ENCODE results near the gene ATOH7. TPM values are rescaled to one million over a fixed set of nuclear protein-coding genes. Genes with fewer than 3 reads are reported as not detected.

The ATOH7 gene
- total RNA-seq, 1 experiment from 2014 or later, result 0.31 TPM

DNA sequence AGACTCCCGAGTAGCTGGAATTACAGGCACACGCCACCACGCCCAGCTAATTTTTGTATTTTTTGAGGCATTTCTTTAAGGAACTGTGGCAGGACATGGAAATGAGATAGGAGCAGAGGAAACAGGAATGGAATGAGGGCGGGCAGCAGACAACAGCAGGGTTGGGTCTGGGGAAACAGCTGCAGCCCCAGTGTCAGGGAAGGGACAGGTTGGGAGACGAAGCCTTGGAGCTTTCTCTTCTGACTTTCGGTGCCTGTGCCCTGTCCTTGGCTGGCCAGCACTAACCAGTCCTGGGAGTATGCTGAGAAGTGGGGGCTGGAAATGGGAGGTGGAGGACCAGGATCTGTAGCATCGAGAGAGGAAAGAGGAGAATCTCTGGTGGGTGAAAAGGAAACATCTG lies 47.4 kb downstream of the ATOH7 start (continued):
- no peak for TF ChIP-seq SP1 (CRISPR knock-in tag; conservative IDR thresholded peaks at IDR 0.05)
- no peak for TF ChIP-seq ZNF512 (CRISPR knock-in tag; IDR thresholded peaks at IDR 0.05; ENCODE audit: borderline replicate concordance)
- no peak for TF ChIP-seq JAZF1 (CRISPR knock-in tag; IDR thresholded peaks at IDR 0.05)
- no peak for TF ChIP-seq ZNF396 (CRISPR knock-in tag; IDR thresholded peaks at IDR 0.05; ENCODE audit: borderline replicate concordance)
- TF ChIP-seq MAX (CRISPR knock-in tag; IDR thresholded peaks at IDR 0.05), result no peak
- no peak for TF ChIP-seq PRRX2 (CRISPR knock-in tag; IDR thresholded peaks at IDR 0.05)

Other genes starting within 250 kb of the ATOH7 start
- gene HERC4, start 156.8 kb downstream of the ATOH7 start, total RNA-seq (2021), result 39.4 to 41.3 TPM (median 41.1 TPM) in 3 replicates
- 0.05 TPM in 1 of 3 replicates, not detected in the others for gene MYPN, start 122.6 kb downstream of the ATOH7 start, total RNA-seq (2021)
- gene HNRNPH3, start 100.0 kb upstream of the ATOH7 start, total RNA-seq (2021), result 220 to 226 TPM (median 223 TPM) in 3 replicates
- gene PBLD, start 100.8 kb upstream of the ATOH7 start, total RNA-seq (2021), result 2.4 to 2.7 TPM (median 2.6 TPM) in 3 replicates
- gene RUFY2, start 175.2 kb upstream of the ATOH7 start, total RNA-seq (2021), result 10.0 to 10.7 TPM (median 10.3 TPM) in 3 replicates
- 39.3 to 46.3 TPM (median 43.0 TPM) in 3 replicates for gene DNA2, start 239.9 kb upstream of the ATOH7 start, total RNA-seq (2021)